Psoas muscle (tissue), 8 donors: Measurements from ENCODE around the gene MAPK8. TPM values are rescaled to one million over a fixed set of nuclear protein-coding genes. Genes with fewer than 3 reads are reported as not detected.

Experiments used
- ATAC-seq, 4 donors: fragments of 200-7000 bp; cut with Tn5 transposase; one replicate each; pipeline ENCODE4 v1.9.1; 2020; ENCODE audit warnings: moderate library complexity in 3 of 4, mild to moderate bottlenecking in 2 of 4
- DNase-seq, 2 donors: peaks; one replicate each; pipeline ENCODE4 v3.0.0-alpha.2; 2020
- H3K27ac ChIP-seq: fragments of 200-600 bp; one replicate; pipeline ENCODE4 v1.8.0; 2022
- H3K27me3 ChIP-seq, 3 donors: fragments of 200-600 bp in 1 of 3; one replicate each; pipeline versions ENCODE4 v1.6.1 to v1.8.0; 2013 to 2022; ENCODE audit warnings: low read length in 2 of 3, mild to moderate bottlenecking in 2 of 3, moderate library complexity in 1 of 3; ENCODE audit not compliant: insufficient read depth in 3 of 3
- H3K36me3 ChIP-seq, 2 donors: fragments of 200-600 bp in 1 of 2; one replicate each; pipeline versions ENCODE4 v1.6.1 to v1.8.0; 2013 to 2022; ENCODE audit warnings: low read depth in 1 of 2, mild to moderate bottlenecking in 1 of 2, moderate library complexity in 1 of 2; ENCODE audit not compliant: insufficient read depth in 1 of 2
- H3K4me1 ChIP-seq: fragments of 200-600 bp; one replicate; pipeline ENCODE4 v1.8.0; 2022
- H3K4me3 ChIP-seq: fragments of 200-600 bp; one replicate; pipeline ENCODE4 v1.8.0; 2022; ENCODE audit warnings: mild to moderate bottlenecking
- H3K9me3 ChIP-seq: fragments of 200-600 bp; one replicate; pipeline ENCODE4 v1.8.0; 2022
- CTCF ChIP-seq: fragments of 200-600 bp; IDR thresholded peaks from one replicate; pipeline ENCODE4 v1.8.0; 2022; ENCODE audit warnings: antibody characterized with exemption
- WGBS, 3 donors: extraction: QIAGEN DNeasy Blood & Tissue Kit; methylation state at CpG; one replicate each; pipeline versions ENCODE4 v1.1.6 to v1.1.7; 2013; 5-methylcytosine and 5-hydroxymethylcytosine counted together
- intact Hi-C, 2 donors: fragments of 100-400 bp; cut with DNase I; formaldehyde crosslinking; loops; one replicate each; pipeline versions ENCODE4 v1.11.0 to v1.14.2; 2022
- polyA plus RNA-seq, 3 donors: library from polyadenylated mRNA; stranded (reverse); fragments of 200-250 nt; gene quantifications; one replicate each; pipeline ENCODE4 v1.2.3, GENCODE V29; 2013
- total RNA-seq, 4 donors: library from RNA; stranded (reverse); fragmentation: NEBNext Ultra II Directional in 2 of 4; extraction: Animal tissue kit (Norgen Biotek cat#: 25700) in 2 of 4; gene quantifications; one replicate each; pipeline versions ENCODE4 v1.2.1 to v1.2.4, GENCODE V29; 2021 to 2023
- donor health status: healthy with polysubstance abuse.
- donor health status: DM: no; HTN: no; CAD: no; lungs with moderate emphysema.
- donor health status: Bipolar disorder and iron deficiency.
- donor health status: healthy.
- donor health status: DM: yes; HTN: yes; CAD: no.
- donor health status: DM: no; HTN: no; CAD: no.
- donor health status: DM: no; HTN: no; CAD: no.
- donor health status: DM: yes; HTN: yes; CAD: no.

MAPK8 gene
- total and polyA plus RNA-seq, 7 donors = 10.8 to 32.3 (median 24.3) TPM

- 69 to 91% (median 89%) methylated on average over 4 of the region's 4 CpGs for WGBS, 3 donors
Measured at GRCh38 chr10:48448796-48449195, 142.3 kb downstream of the MAPK8 start.

GRCh38 chr10:48449501-48450232, 143.2 kb downstream of the MAPK8 start:
- Histone ChIP-seq H3K36me3 (no peaks in the 10 kb centered on the region), H3K27me3 (no peaks in the 10 kb centered on the region), H3K4me3 (peak overlapping the region; percentile 28), H3K9me3 (no peaks in the 10 kb centered on the region), H3K27ac (no peak overlapping the region), H3K4me1 (no peaks in the 10 kb centered on the region)
- intact Hi-C loops = loop anchor here in 1 of 2 donors (10.0 kb wide), 1 partner anchor 205 kb away; no protein-coding TSS in a partner anchor
- TF ChIP-seq CTCF = no peak
- ATAC-seq = peak; percentile 32 to 83 (median 77)
- peak in 1 of 2 donors; percentile 70 for DNase-seq
- 55 to 73% (median 55%) methylated on average over 19 of the region's 19 CpGs for WGBS, 3 donors

More at GRCh38 chr10:48448796-48449195, 142.3 kb downstream of the MAPK8 start:
- H3K9me3 ChIP-seq = no peaks in the 10 kb centered on the region
- H3K27ac ChIP-seq = no peak overlapping the region
- no peak overlapping the region for H3K4me3 ChIP-seq
- H3K4me1 ChIP-seq = no peaks in the 10 kb centered on the region
- H3K27me3 ChIP-seq = no peaks in the 10 kb centered on the region
- intact Hi-C loops = no loop called here
- ATAC-seq (no peak), DNase-seq (peak in 1 of 2 donors; percentile 25)
- H3K36me3 ChIP-seq = no peaks in the 10 kb centered on the region
- TF ChIP-seq CTCF = no peak

GRCh38 chr10:48450233-48450740, 143.8 kb downstream of the MAPK8 start:
- Histone ChIP-seq H3K4me1 (no peaks in the 10 kb centered on the region), H3K27me3 (no peaks in the 10 kb centered on the region), H3K4me3 (peak overlapping the region; percentile 28), H3K27ac (no peak overlapping the region), H3K9me3 (no peaks in the 10 kb centered on the region), H3K36me3 (no peaks in the 10 kb centered on the region)
- 75 to 86% (median 77%) methylated on average over 48 to 49 of the region's 49 CpGs for WGBS, 3 donors
- intact Hi-C loops = loop anchor here in 1 of 2 donors (10.0 kb wide), 1 partner anchor 205 kb away; no protein-coding TSS in a partner anchor
- TF ChIP-seq CTCF = no peak
- DNase-seq (peak in 1 of 2 donors; percentile 42), ATAC-seq (peak in 3 of 4 donors; percentile 3 to 62 (median 8))

GRCh38 chr10:48450741-48451466, 144.4 kb downstream of the MAPK8 start:
- intact Hi-C loops = loop anchor here in 1 of 2 donors (10.0 kb wide), 1 partner anchor 204 kb away; no protein-coding TSS in a partner anchor
- DNase-seq (peak in 1 of 2 donors; percentile 34), ATAC-seq (no peak)

More at GRCh38 chr10:48450741-48451466, 144.4 kb downstream of the MAPK8 start:
- H3K27me3 ChIP-seq = no peaks in the 10 kb centered on the region
- H3K9me3 ChIP-seq = no peaks in the 10 kb centered on the region
- no peak overlapping the region for H3K27ac ChIP-seq
- no peak overlapping the region for H3K4me3 ChIP-seq
- H3K4me1 ChIP-seq = no peaks in the 10 kb centered on the region
- no peaks in the 10 kb centered on the region for H3K36me3 ChIP-seq
- TF ChIP-seq CTCF = no peak
- WGBS, 3 donors = 88 to 95% (median 94%) methylated on average over 39 to 43 of the region's 43 CpGs
